IMR-90 (cell line): Measurements from ENCODE around the gene TEX13D. TPM values are rescaled to one million over a fixed set of nuclear protein-coding genes. Genes with fewer than 3 reads are reported as not detected.

Source experiments
- ATAC-seq: fragments of 200-7000 bp; cut with Tn5 transposase; 2 replicates; pipeline ENCODE4 v1.9.1; 2020; ENCODE audit warnings: low read depth, mild to moderate bottlenecking, moderate library complexity
- BruUV-seq: library from RNA; stranded (reverse); fragments of 400-500 nt; replicated peaks from 2 replicates; lab custom pipeline; 2021; lab: Mats Ljungman, UMichigan
- CTCF ChIA-PET: fragments of 300-600 bp; formaldehyde crosslinking; extraction: SDS; loops from one replicate; lab custom pipeline; 2021; ENCODE audit warnings: antibody characterized with exemption; lab: Yijun Ruan, JAX
- POLR2A ChIA-PET: fragments of 300-600 bp; sonication (Branson Sonifier 250); formaldehyde crosslinking; loops from one replicate; lab custom pipeline; 2022; ENCODE audit warnings: antibody characterized with exemption; ENCODE audit not compliant: unreplicated experiment; lab: Charles Lee
- DNase-seq: peaks from one replicate; pipeline ENCODE4 v3.0.0; 2013
- H2AFZ ChIP-seq: replicated peaks from 2 replicates; pipeline ENCODE3; 2013; ENCODE audit warnings: low read length, mild to moderate bottlenecking; ENCODE audit not compliant: poor library complexity
- H2AK5ac ChIP-seq: 2 replicates; pipeline ENCODE4 v1.6.1; 2013; ENCODE audit warnings: low read depth, low read length, inconsistent platforms
- H2AK9ac ChIP-seq: replicated peaks from 2 replicates; pipeline ENCODE3; 2013; ENCODE audit warnings: mild to moderate bottlenecking, low read depth, low read length, moderate library complexity; ENCODE audit not compliant: poor library complexity
- H2BK120ac ChIP-seq: 2 replicates; pipeline ENCODE4 v1.6.1; 2013; ENCODE audit warnings: low read depth, low read length, inconsistent platforms
- H2BK15ac ChIP-seq: 3 replicates; pipeline ENCODE4 v1.6.1; 2013; ENCODE audit warnings: low read depth, low read length, inconsistent platforms
- H2BK20ac ChIP-seq: 2 replicates; pipeline ENCODE4 v1.6.1; 2013; ENCODE audit warnings: low read depth, mild to moderate bottlenecking, inconsistent platforms, low read length, moderate library complexity
- H2BK5ac ChIP-seq: 2 replicates; pipeline ENCODE4 v1.6.1; 2013; ENCODE audit warnings: mild to moderate bottlenecking, low read depth, low read length, inconsistent platforms; ENCODE audit not compliant: poor library complexity, severe bottlenecking
- H3K14ac ChIP-seq: replicated peaks from 2 replicates; pipeline ENCODE4 v1.6.1; 2013; ENCODE audit warnings: low read depth, low read length, inconsistent platforms
- H3K18ac ChIP-seq: 2 replicates; pipeline ENCODE4 v1.6.1; 2013; ENCODE audit warnings: low read depth, low read length, control low read depth
- H3K23ac ChIP-seq: 2 replicates; pipeline ENCODE4 v1.6.1; 2013; ENCODE audit warnings: low read depth, low read length, inconsistent platforms
- H3K27ac ChIP-seq: 2 replicates; pipeline ENCODE4 v1.5.1; 2013; ENCODE audit warnings: mild to moderate bottlenecking, control low read depth, low read length; ENCODE audit not compliant: insufficient read depth
- H3K27me3 ChIP-seq: 2 replicates; pipeline ENCODE4 v1.6.1; 2013; ENCODE audit warnings: low read length; ENCODE audit not compliant: control insufficient read depth, insufficient read depth
- H3K36me3 ChIP-seq: 2 replicates; pipeline ENCODE4 v1.6.1; 2013; ENCODE audit warnings: low read length, mixed read lengths; ENCODE audit not compliant: control insufficient read depth, insufficient read depth
- H3K4ac ChIP-seq: 2 replicates; pipeline ENCODE4 v1.6.1; 2013; ENCODE audit warnings: low read depth, low read length, inconsistent platforms
- H3K4me1 ChIP-seq: 2 replicates; pipeline ENCODE4 v1.6.1; 2013; ENCODE audit warnings: low read length, mixed read lengths; ENCODE audit not compliant: control insufficient read depth, insufficient read depth
- H3K4me2 ChIP-seq: 2 replicates; pipeline ENCODE4 v1.6.1; 2013; ENCODE audit warnings: low read depth, mild to moderate bottlenecking, control low read depth, low read length, moderate library complexity
- H3K4me3 ChIP-seq: 2 replicates; pipeline ENCODE4 v1.5.1; 2013; ENCODE audit warnings: low read depth, mild to moderate bottlenecking, control low read depth, low read length, moderate library complexity; ENCODE audit not compliant: insufficient read depth
- H3K56ac ChIP-seq: 2 replicates; pipeline ENCODE4 v1.6.1; 2013; ENCODE audit warnings: low read length, inconsistent platforms; ENCODE audit not compliant: insufficient read depth; ENCODE audit errors: extremely low read depth
- H3K79me1 ChIP-seq, 2 experiments: 2 replicates each; pipeline ENCODE4 v1.6.1; 2013; ENCODE audit warnings: low read length in 2 of 2, inconsistent platforms in 1 of 2, low read depth in 1 of 2
- H3K9ac ChIP-seq: 2 replicates; pipeline ENCODE4 v1.6.1; 2013; ENCODE audit warnings: low read depth, low read length, control low read depth
- H3K9me1 ChIP-seq: 2 replicates; pipeline ENCODE4 v1.6.1; 2013; ENCODE audit warnings: low read length, inconsistent platforms; ENCODE audit not compliant: insufficient read depth
- H3K9me3 ChIP-seq: 2 replicates; pipeline ENCODE4 v1.6.1; 2013; ENCODE audit warnings: low read length; ENCODE audit not compliant: control insufficient read depth, insufficient read depth
- H4K20me1 ChIP-seq: 2 replicates; pipeline ENCODE4 v1.6.1; 2013; ENCODE audit warnings: low read length, inconsistent platforms; ENCODE audit not compliant: insufficient read depth
- H4K5ac ChIP-seq: 2 replicates; pipeline ENCODE4 v1.6.1; 2013; ENCODE audit warnings: mild to moderate bottlenecking, low read depth, low read length, control low read depth
- H4K8ac ChIP-seq, 2 experiments: 2 replicates each; pipeline ENCODE4 v1.6.1; 2013; ENCODE audit warnings: low read depth in 2 of 2, low read length in 2 of 2, control low read depth in 1 of 2, inconsistent platforms in 1 of 2
- H4K91ac ChIP-seq: 2 replicates; pipeline ENCODE4 v1.6.1; 2013; ENCODE audit warnings: low read depth, low read length, inconsistent platforms; ENCODE audit not compliant: insufficient read depth
- BHLHE40 ChIP-seq: fragments of 150-350 bp; IDR thresholded peaks from 2 replicates; pipeline ENCODE4 v1.6.1; 2016; ENCODE audit warnings: mild to moderate bottlenecking, low read depth, low read length
- CEBPB ChIP-seq: IDR thresholded peaks from 2 replicates; pipeline ENCODE4 v1.6.1; 2012; ENCODE audit warnings: low read depth, low read length, improper control_type of control experiment
- CHD1 ChIP-seq: IDR thresholded peaks from 2 replicates; pipeline ENCODE4 v1.6.1; 2012; ENCODE audit warnings: low read depth, low read length, improper control_type of control experiment
- MAZ ChIP-seq: IDR thresholded peaks from 2 replicates; pipeline ENCODE4 v1.6.1; 2012; ENCODE audit warnings: low read depth, mild to moderate bottlenecking, low read length, improper control_type of control experiment, moderate library complexity, borderline replicate concordance
- POLR2A ChIP-seq: IDR thresholded peaks from 2 replicates; pipeline ENCODE4 v1.6.1; 2012; ENCODE audit warnings: mild to moderate bottlenecking, low read depth, low read length
- RAD21 ChIP-seq: IDR thresholded peaks from 2 replicates; pipeline ENCODE4 v1.6.1; 2012; ENCODE audit warnings: low read length, improper control_type of control experiment
- RFX5 ChIP-seq: IDR thresholded peaks from 2 replicates; pipeline ENCODE4 v1.8.0; 2012; ENCODE audit warnings: low read depth, mild to moderate bottlenecking, low read length, moderate library complexity
- SMC3 ChIP-seq: fragments of 150-350 bp; IDR thresholded peaks from 2 replicates; pipeline ENCODE4 v1.6.1; 2016; ENCODE audit warnings: low read depth, mild to moderate bottlenecking, antibody characterized with exemption, low read length, moderate library complexity
- WGBS, 2 experiments: methylation state at CpG; one replicate each; pipeline versions ENCODE4 v1.1.5 to v1.1.7; 2013; ENCODE audit warnings: missing lambda C conversion rate in 2 of 2; ENCODE audit not compliant: insufficient read length in 1 of 2; ENCODE audit errors: extremely low coverage in 2 of 2; 5-methylcytosine and 5-hydroxymethylcytosine counted together
- dilution Hi-C: fragments of 300-500 bp; cut with HindIII; formaldehyde crosslinking; loops from one replicate; pipeline ENCODE4 v1.14.3; 2018; ENCODE audit warnings: low sequenced_read_pairs; ENCODE audit not compliant: unreplicated experiment
- in situ Hi-C: fragments of 300-500 bp; cut with MboI; formaldehyde crosslinking; loops from 3 replicates; pipeline ENCODE4 v1.14.3; 2019; ENCODE audit warnings: low sequenced_read_pairs, inconsistent platforms, mixed read lengths
- intact Hi-C: fragments of 100-400 bp; cut with micrococcal nuclease; formaldehyde crosslinking; loops from 2 replicates; pipeline ENCODE4 v1.10.0; 2022
- polyA plus RNA-seq, 3 experiments: library from polyadenylated mRNA; depleted of rRNA; stranded (reverse); fragments of >200 nt; gene quantifications; 2 replicates each; pipeline ENCODE4 v1.2.3, GENCODE V29; 2012; ENCODE audit warnings: low replicate concordance in 1 of 3
- total RNA-seq: library from RNA; depleted of rRNA; stranded (reverse); fragments of >200 nt; gene quantifications from 2 replicates; pipeline ENCODE4 v1.2.3, GENCODE V29; 2012
- TF ChIP-seq, protein P1 (sequence below): fragments of 150-350 bp; IDR thresholded peaks from 2 replicates; pipeline ENCODE4 v1.6.1; 2017; ENCODE audit warnings: mild to moderate bottlenecking, antibody characterized with exemption, low read length, low read depth
- TF ChIP-seq, protein P2 (sequence below): conservative IDR thresholded peaks from 2 replicates; pipeline ENCODE4 v1.5.1; 2012; ENCODE audit warnings: mild to moderate bottlenecking, low read depth, low read length, improper control_type of control experiment

Gene TEX13D
- total and polyA plus RNA-seq, 2 of the 4 experiments (the other 2 are of a cell fraction): not detected

DNA sequence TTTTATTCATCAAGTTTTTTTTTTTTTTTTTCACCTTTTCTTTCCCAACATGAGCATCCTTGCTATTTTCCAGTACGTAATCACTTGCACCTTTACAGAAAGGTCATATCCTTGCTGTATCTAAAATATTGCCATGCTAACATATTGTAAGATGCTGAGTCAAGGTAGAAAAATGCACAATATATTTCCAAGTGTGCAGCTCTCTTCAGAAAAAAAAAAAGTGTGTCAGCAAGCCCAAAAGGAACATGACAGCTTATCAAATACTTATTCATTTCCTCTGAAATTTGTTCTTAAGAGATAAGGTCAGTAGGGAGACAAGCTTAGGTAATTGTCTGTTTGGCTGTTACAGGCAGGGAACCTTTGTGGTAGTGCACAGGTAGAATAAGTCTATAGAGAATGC is 40.9 kb downstream of the TEX13D start:
- no peaks in the 10 kb centered on the region for H3K27me3 ChIP-seq
- H2AFZ ChIP-seq: no peak overlapping the region
- H4K91ac ChIP-seq: no peak overlapping the region
- no CpG with 5 or more reads among the region's 1 CpG for WGBS, 2 experiments
- in situ Hi-C loops: no loop called here
- H2BK5ac ChIP-seq: no peak overlapping the region
- POLR2A ChIA-PET: no interaction called here
- intact Hi-C loops: no loop called here
- H3K27ac ChIP-seq: no peak overlapping the region
- H2AK9ac ChIP-seq: no peak overlapping the region
- CTCF ChIA-PET: interaction anchor here (0.6 kb wide), 1 partner anchor 8 kb away, joined by 3 read pairs; no protein-coding TSS in a partner anchor
- H3K23ac ChIP-seq: no peak overlapping the region
- no peak overlapping the region for H2BK120ac ChIP-seq
- H3K9me1 ChIP-seq: no peaks in the 10 kb centered on the region
- no peak overlapping the region for H2AK5ac ChIP-seq
- no peak overlapping the region for H3K14ac ChIP-seq
- H3K9me3 ChIP-seq: no peaks in the 10 kb centered on the region
- H3K4me3 ChIP-seq: no peak overlapping the region
- no peak for TF ChIP-seq CHD1
- no peak for TF ChIP-seq POLR2A
- no peak for TF ChIP-seq BHLHE40
- no peak for TF ChIP-seq CEBPB
- no peak for TF ChIP-seq MAZ
- TF ChIP-seq, protein P1, sequence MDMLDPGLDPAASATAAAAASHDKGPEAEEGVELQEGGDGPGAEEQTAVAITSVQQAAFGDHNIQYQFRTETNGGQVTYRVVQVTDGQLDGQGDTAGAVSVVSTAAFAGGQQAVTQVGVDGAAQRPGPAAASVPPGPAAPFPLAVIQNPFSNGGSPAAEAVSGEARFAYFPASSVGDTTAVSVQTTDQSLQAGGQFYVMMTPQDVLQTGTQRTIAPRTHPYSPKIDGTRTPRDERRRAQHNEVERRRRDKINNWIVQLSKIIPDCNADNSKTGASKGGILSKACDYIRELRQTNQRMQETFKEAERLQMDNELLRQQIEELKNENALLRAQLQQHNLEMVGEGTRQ: no peak
- no peak for TF ChIP-seq RFX5
- TF ChIP-seq RAD21: no peak
- TF ChIP-seq, protein P2, sequence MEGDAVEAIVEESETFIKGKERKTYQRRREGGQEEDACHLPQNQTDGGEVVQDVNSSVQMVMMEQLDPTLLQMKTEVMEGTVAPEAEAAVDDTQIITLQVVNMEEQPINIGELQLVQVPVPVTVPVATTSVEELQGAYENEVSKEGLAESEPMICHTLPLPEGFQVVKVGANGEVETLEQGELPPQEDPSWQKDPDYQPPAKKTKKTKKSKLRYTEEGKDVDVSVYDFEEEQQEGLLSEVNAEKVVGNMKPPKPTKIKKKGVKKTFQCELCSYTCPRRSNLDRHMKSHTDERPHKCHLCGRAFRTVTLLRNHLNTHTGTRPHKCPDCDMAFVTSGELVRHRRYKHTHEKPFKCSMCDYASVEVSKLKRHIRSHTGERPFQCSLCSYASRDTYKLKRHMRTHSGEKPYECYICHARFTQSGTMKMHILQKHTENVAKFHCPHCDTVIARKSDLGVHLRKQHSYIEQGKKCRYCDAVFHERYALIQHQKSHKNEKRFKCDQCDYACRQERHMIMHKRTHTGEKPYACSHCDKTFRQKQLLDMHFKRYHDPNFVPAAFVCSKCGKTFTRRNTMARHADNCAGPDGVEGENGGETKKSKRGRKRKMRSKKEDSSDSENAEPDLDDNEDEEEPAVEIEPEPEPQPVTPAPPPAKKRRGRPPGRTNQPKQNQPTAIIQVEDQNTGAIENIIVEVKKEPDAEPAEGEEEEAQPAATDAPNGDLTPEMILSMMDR: no peak
- no peak for TF ChIP-seq SMC3
- no peak overlapping the region for H3K18ac ChIP-seq
- no peak overlapping the region for H4K5ac ChIP-seq
- no peak overlapping the region for H3K4ac ChIP-seq
- H3K36me3 ChIP-seq: no peaks in the 10 kb centered on the region
- DNase-seq: no peak
- no peak overlapping the region for H3K56ac ChIP-seq
- no peak overlapping the region for H3K4me2 ChIP-seq
- H4K20me1 ChIP-seq: no peaks in the 10 kb centered on the region
- no peaks in the 10 kb centered on the region for H3K79me1 ChIP-seq
- no peak for ATAC-seq
- no peak overlapping the region for H3K9ac ChIP-seq
- dilution Hi-C loops: no loop called here
- no peak overlapping the region for H2BK20ac ChIP-seq
- no peak overlapping the region for H4K8ac ChIP-seq
- no peaks in the 10 kb centered on the region for H3K4me1 ChIP-seq
- H2BK15ac ChIP-seq: no peak overlapping the region
- BruUV-seq: no TSS peak
